ENCODE measurements around the gene PPP1R15B.
A peak's percentile ranks its signal among the peaks of the same experiment; 100 is the strongest.

PPP1R15B gene

GRCh38 chr1:204409836-204410687, 1.6 kb downstream of the PPP1R15B start:
- Mint-ChIP-seq H3K9me3 (no peaks in the 10 kb centered on the region), H3K27me3 (ENCODE audit: low read depth, poor library complexity) (no peaks in the 10 kb centered on the region), H3K4me3 (peak overlapping the region; percentile 96), H3K27ac (peak overlapping the region; percentile 99), H3K36me3 (ENCODE audit: low read depth) (peaks cover 6% of the 10 kb centered on the region), H3K4me1 (peaks cover 41% of the 10 kb centered on the region)
- DNase-seq, result no peak
- TF ChIP-seq CTCF (IDR thresholded peaks at IDR 0.05), result no peak

- H3K36me3 Mint-ChIP-seq (ENCODE audit: low read depth), result peaks cover 15% of the 10 kb centered on the region
- TF ChIP-seq CTCF (IDR thresholded peaks at IDR 0.05), result no peak
- no peak for DNase-seq
- H3K27me3 Mint-ChIP-seq (ENCODE audit: low read depth, poor library complexity), result no peaks in the 10 kb centered on the region
- H3K9me3 Mint-ChIP-seq, result no peaks in the 10 kb centered on the region
- H3K27ac Mint-ChIP-seq, result peak overlapping the region; percentile 72
- H3K4me3 Mint-ChIP-seq, result peak overlapping the region; percentile 96
- peaks cover 41% of the 10 kb centered on the region for H3K4me1 Mint-ChIP-seq
Measured at GRCh38 chr1:204409123-204409522, 2.5 kb downstream of the PPP1R15B start.

- H3K4me1 Mint-ChIP-seq, result peaks cover 41% of the 10 kb centered on the region
- H3K27ac Mint-ChIP-seq, result no peak overlapping the region
- peak overlapping the region; percentile 96 for H3K4me3 Mint-ChIP-seq
- peaks cover 20% of the 10 kb centered on the region for H3K36me3 Mint-ChIP-seq (ENCODE audit: low read depth)
- no peak for DNase-seq
- no peaks in the 10 kb centered on the region for H3K27me3 Mint-ChIP-seq (ENCODE audit: low read depth, poor library complexity)
- TF ChIP-seq CTCF (IDR thresholded peaks at IDR 0.05), result no peak
- H3K9me3 Mint-ChIP-seq, result no peaks in the 10 kb centered on the region
Measured at GRCh38 chr1:204408602-204409001, 3.0 kb downstream of the PPP1R15B start.

- H3K36me3 Mint-ChIP-seq (ENCODE audit: low read depth), result peaks cover 21% of the 10 kb centered on the region
- peaks cover 38% of the 10 kb centered on the region for H3K4me1 Mint-ChIP-seq
- no peak for TF ChIP-seq CTCF (IDR thresholded peaks at IDR 0.05)
- H3K4me3 Mint-ChIP-seq, result peak overlapping the region; percentile 96
- no peak for DNase-seq
- no peaks in the 10 kb centered on the region for H3K9me3 Mint-ChIP-seq
- no peaks in the 10 kb centered on the region for H3K27me3 Mint-ChIP-seq (ENCODE audit: low read depth, poor library complexity)
- H3K27ac Mint-ChIP-seq, result no peak overlapping the region
Measured at GRCh38 chr1:204408074-204408507, 3.5 kb downstream of the PPP1R15B start.

- no peak for TF ChIP-seq CTCF (IDR thresholded peaks at IDR 0.05)
- Mint-ChIP-seq H3K27me3 (ENCODE audit: low read depth, poor library complexity) (no peaks in the 10 kb centered on the region), H3K4me1 (peaks cover 35% of the 10 kb centered on the region), H3K4me3 (peak overlapping the region; percentile 96), H3K9me3 (no peaks in the 10 kb centered on the region), H3K36me3 (ENCODE audit: low read depth) (peaks cover 23% of the 10 kb centered on the region), H3K27ac (no peak overlapping the region)
- DNase-seq, result no peak
Measured at GRCh38 chr1:204407295-204407971, 4.2 kb downstream of the PPP1R15B start.

Data from nephron progenitor cell (in vitro differentiated cells).